ENCODE measurements around the gene MYO9A.
A peak's percentile ranks its signal among the peaks of the same experiment; 100 is the strongest.

MYO9A gene

GRCh38 chr15:71804695-71805470, 313.1 kb downstream of the MYO9A start:
- DNase-seq, result no peak

GRCh38 chr15:71804226-71804625, 313.7 kb downstream of the MYO9A start:
- no peak for DNase-seq

- peak; percentile 41 for DNase-seq
These were observed 315.2 kb downstream of the MYO9A start for GRCh38 chr15:71802770-71803169.

GRCh38 chr15:71801935-71802655, 315.9 kb downstream of the MYO9A start:
- DNase-seq, result no peak

- no peak for DNase-seq
These were observed 316.9 kb downstream of the MYO9A start for GRCh38 chr15:71800835-71801745.

- no peak for DNase-seq
These were observed 317.8 kb downstream of the MYO9A start for GRCh38 chr15:71800190-71800589.

- no peak for DNase-seq
These were observed 319.3 kb downstream of the MYO9A start for GRCh38 chr15:71798641-71799040.

GRCh38 chr15:71792521-71792920, 325.4 kb downstream of the MYO9A start:
- no peak for DNase-seq

GRCh38 chr15:71791975-71792374, 326.0 kb downstream of the MYO9A start:
- DNase-seq, result no peak

GRCh38 chr15:71790081-71790480, 327.9 kb downstream of the MYO9A start:
- DNase-seq, result no peak

GRCh38 chr15:71789616-71790015, 328.3 kb downstream of the MYO9A start:
- DNase-seq, result no peak

- no peak for DNase-seq
These were observed 329.0 kb downstream of the MYO9A start for GRCh38 chr15:71788646-71789579.

- no peak for DNase-seq
These were observed 331.3 kb downstream of the MYO9A start for GRCh38 chr15:71786673-71787072.

GRCh38 chr15:71785996-71786395, 332.0 kb downstream of the MYO9A start:
- no peak for DNase-seq

- no peak for DNase-seq
These were observed 333.2 kb downstream of the MYO9A start for GRCh38 chr15:71784719-71785118.

GRCh38 chr15:71782422-71783165, 335.4 kb downstream of the MYO9A start:
- DNase-seq, result no peak

GRCh38 chr15:71781965-71782265, 336.0 kb downstream of the MYO9A start:
- DNase-seq, result no peak

GRCh38 chr15:71781179-71781964, 336.6 kb downstream of the MYO9A start:
- no peak for DNase-seq

GRCh38 chr15:71780115-71780976, 337.6 kb downstream of the MYO9A start:
- peak; percentile 14 for DNase-seq
